Brain pericyte (primary cell): ENCODE data around the gene NDUFB4.
"Not testable (repeated sequence)": the region's sequence is repeated elsewhere in the genome, so short reads cannot be mapped to it uniquely, and the experiment has no call there.

ENCODE experiments used
- DNase-seq: peaks from one replicate; pipeline ENCODE4 v3.0.0-alpha.2; 2012; ENCODE audit warnings: low read depth, low spot score

NDUFB4 gene

DNA sequence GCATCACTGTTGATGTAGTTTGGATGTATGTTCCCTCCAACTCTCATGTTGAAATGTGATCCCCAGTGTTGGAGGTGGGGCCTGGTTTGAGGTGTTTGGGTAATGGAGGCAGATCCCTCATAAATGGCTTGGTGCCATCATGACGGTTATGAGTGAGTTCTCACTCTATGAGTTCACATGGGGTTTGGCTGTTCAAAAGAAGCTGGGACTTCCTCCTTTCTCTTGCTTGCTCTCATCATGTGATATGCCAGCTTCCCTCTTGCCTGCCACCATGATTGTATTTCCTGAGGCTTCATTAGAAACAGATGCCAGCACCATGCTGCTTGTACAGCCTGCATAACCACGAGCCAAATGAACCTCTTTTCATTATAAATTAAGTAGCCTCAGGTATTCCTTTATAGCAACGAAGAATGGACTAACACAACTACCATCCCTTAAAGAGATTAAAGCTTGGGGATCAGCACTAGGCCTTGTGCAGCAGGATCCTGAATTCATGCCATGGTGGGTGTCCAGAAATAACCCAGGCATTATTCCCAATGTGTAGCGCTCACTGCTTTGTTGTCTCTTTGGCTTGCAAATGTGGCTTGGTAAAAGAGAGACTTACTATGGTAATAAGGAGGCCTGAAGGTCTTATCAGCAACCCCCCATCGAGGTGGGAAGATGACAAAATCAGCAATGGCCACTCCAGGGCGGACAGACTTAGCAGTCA lies 41.9 kb downstream of the NDUFB4 start:
- no peak for DNase-seq

DNA sequence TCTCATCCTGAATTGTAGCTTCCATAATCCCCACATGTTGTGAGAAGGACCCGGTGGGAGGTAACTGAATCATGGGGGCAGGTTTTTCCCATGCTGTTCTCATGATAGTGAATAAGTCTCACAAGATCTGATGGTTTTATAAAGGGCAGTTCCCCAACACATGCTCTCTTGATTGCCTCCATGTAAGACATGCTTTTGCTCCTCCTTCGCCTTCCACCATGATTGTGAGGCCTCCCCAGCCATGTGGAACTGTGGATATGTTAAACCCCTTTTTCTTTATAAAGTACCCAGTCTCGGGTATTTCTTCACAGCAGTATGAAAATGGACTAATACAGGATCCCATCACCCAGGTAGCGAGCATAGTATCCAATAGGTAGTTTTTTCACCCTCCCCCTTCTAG lies 42.7 kb downstream of the NDUFB4 start:
- DNase-seq: not testable (repeated sequence)

DNA sequence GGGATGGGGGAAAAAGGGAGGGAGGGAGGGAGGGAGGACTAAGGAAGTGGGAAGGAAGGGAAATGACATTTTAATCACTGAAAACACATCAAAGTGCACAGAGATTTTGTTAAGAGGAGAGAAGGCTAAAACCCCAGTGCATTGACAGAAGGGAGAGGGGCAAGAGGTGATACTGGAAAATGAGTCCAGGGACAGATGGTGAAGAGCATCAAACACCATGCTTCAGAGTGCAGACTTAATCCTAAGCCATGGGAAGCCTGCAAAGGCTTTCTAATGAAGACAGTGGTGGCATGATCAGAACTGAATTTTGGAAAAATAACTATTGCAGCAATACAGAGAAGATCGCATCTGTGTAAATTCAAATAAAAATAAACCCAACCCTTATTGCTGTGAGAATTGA lies 44.1 kb downstream of the NDUFB4 start:
- no peak for DNase-seq

DNA sequence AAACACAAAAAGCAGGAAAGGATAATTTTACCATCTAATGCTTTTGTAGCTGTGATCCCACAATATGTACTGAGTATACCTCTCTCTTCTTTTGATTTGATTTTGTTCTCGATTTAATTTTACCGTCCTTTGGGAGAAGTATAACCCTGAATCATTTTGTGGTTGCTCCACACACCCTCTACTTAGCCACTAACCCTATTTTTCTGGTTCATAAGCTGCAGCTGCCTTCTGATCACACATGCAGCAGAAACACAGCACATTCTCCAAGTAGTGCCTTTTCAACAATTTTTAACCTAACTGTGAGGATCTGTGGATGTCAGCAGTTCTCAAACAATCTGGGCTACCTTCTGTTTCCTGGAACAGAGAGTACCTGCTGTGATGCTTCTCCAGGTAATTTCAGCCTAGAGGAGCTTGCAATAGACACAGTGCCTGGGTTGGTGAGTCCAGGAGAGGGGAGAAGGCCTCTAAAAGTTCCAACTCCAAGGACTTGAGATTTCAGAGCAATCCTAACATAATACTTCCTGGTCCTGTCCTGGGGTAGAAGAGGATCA lies 45.6 kb downstream of the NDUFB4 start:
- DNase-seq: no peak

DNA sequence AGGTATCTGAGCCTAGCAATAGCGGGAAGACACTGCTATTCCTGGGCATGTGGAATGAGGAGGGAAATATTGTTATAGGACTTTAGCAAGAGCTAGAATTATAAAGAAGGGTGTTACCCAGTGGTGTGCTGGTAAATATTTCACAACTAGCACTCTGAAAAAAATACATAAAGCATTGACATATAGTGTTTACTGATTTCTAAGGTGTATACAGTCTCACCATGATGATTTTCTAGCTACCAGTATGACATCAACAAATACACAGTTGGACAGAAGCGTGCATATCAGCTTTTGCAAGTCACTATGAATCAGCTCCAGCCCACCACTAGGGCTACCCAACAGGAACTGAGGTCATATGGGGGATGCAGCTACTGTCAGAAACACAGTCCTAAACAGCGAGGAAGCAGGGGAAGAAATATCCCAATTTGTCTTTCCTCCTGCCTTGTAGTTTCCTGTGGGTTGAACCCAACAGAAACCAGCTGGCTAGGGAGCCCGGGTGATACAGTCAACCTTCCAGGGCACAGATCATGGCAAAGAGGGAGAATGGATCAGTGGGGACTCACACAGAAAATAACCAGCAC lies 46.3 kb downstream of the NDUFB4 start:
- no peak for DNase-seq

DNA sequence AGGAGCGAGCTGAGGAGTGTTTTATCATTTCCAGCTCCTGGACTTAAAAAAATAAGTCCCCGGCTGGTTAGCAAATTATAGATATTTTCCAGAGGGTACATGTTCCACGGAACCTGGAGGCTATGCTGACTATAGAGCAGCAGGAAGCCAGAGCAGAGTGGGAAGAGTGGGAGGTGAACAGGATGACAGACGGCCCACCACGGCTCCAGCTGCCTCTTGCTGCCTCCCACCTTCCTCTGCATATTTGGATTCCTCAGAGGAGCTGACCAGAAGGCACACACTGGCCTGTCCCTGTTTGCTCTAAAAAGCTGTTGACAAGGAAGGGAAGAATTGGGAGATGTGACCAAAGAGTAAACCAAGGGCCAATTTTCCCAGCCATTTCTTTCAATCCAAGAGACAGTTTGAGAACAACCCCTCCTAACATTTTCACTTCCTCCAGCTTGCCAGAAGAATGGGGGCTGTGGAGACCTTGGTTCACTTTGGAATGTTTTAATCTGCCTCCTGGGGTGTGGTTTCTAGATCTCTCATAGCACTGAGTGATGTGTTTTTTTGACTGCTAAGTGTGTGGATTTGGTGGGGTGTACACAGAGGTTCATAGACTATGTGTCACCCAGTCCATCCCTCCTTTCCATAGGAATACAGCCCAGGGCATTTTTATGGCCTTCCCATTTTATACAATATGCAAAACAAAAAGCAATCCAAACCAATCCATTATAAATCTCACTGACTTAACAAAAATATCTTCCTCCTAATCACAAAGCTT lies 49.1 kb downstream of the NDUFB4 start:
- DNase-seq: no peak

DNA sequence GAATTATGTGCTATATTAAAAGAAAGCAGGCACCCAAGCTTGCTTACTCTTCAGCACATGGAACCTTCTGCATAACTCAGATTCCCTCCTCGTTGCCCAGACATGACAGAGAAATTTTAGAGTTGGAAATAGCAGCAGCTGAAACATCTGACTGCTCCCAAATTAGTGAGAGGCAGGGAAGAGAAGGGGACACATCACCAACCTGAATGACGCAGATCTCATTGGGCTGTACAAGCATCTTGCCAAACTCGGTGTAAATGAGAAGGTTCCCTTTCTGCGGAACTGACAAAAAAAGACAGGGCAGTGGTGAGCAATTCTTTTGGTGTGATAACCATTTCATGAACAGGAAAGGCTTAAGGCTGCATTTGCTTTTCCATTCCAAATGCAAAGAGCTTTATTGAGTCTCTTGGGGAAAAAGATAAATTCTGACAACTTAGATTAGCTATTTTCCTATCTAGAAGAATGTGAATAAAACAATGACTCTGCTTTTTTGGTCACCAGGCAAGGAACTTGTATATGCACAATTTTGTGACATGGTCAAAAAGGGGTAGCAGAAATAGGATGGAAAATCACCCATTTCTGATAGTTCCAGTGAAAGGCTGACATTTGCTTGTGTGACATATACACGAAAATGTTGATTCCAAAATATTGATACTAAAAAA lies 50.8 kb downstream of the NDUFB4 start:
- no peak for DNase-seq

DNA sequence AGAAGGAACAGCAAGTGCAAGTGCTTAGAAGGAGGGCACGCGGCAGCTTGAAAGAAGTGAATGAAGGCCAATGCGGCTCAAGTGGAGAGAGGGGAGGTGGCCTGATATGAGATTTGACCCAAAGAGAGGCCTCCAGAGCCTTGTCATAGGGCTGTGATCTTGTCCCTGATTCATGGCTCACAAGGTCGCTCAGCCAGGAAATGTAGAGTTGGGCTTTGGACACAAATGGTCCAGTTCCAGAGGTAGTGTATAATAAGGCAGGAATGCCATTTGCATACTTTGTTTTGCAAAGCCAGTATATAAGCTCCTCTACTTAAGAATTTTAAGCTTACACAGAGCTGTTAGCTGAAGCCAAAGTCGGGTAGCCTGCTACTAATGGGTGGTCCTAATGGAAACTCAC lies 52.2 kb downstream of the NDUFB4 start:
- DNase-seq: no peak

DNA sequence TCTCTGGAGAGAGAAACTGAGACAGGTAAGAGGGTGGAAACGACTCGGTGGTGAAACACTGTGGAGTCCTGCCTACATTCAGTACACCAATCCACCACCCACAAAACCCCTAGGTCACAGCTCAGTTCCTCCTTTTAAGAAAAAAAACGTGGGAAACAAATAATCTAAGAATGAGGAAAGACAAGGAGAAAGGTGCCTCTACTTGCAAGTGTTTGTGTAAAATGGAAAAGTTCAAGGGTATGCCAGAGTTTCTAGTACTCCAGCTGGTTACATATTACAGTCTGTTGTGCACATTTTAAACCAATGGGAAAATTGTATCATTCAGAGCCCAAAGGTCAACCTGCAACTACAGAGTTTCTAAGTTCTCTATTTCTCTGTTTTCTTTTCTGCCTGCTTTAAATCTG lies 53.7 kb downstream of the NDUFB4 start:
- DNase-seq: no peak

DNA sequence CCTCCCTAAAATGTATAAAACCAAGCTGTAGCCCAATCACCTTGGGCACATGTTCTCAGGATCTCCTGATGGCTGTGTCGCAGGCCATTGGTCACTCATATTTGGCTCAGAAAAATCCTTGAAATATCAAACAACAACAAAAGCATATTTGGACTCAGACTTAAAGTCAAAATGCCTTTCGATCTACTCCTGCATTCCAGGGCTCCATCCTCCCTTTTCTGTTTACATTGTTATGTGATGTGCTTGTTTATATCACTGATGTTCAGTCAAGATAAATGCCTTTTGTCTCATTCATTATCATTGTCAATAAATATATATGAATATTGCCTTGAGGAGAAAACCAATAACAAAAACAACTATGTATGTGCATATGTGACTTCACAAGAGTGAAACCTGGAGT lies 54.2 kb downstream of the NDUFB4 start:
- DNase-seq: no peak
